GM12864 (cell line): ENCODE results near the gene RRH.

ENCODE experiments used
- DNase-seq: peaks from one replicate; pipeline ENCODE4 v3.0.0-alpha.2; 2011; ENCODE audit warnings: low read depth
- H3K4me3 ChIP-seq: 2 replicates; pipeline ENCODE4 v1.5.1; 2011; ENCODE audit warnings: mild to moderate bottlenecking, low read depth, low read length, control low read depth
- TF ChIP-seq, protein P1 (sequence below): IDR thresholded peaks from 2 replicates; pipeline ENCODE4 v1.5.1; 2011; ENCODE audit warnings: low read depth, mild to moderate bottlenecking, moderate library complexity, low read length, control low read depth, inconsistent platforms; ENCODE audit errors: missing control alignments

The RRH gene

DNA sequence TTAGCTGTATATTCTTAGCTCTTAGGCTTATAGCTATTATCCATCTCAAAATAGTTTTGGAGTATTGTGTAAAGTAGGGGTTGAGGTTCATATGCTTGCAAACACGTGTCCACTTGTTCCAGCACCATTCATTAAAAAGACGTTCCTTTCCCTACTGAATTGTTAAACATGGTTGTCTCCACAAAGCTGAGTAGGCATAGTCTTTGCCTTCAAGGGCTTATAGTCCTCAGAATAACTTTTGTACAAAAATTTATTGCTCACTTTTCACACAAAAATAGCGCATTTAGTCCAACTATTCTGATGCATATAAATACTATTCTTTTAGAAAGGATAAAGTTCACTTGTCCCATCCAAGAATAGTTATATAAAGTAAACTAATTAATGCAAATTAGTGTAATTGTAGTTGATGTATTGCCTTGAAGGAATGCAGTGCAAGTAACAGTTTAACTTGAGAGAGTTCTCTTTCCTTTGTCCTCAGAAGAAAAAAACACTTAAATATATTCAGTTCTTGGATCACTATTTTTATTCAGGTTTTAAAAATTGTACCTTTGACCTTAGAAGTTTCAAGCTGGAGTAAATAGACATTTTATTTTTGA is 34.2 kb downstream of the RRH start:
- no peak overlapping the region for H3K4me3 ChIP-seq
- TF ChIP-seq, protein P1, sequence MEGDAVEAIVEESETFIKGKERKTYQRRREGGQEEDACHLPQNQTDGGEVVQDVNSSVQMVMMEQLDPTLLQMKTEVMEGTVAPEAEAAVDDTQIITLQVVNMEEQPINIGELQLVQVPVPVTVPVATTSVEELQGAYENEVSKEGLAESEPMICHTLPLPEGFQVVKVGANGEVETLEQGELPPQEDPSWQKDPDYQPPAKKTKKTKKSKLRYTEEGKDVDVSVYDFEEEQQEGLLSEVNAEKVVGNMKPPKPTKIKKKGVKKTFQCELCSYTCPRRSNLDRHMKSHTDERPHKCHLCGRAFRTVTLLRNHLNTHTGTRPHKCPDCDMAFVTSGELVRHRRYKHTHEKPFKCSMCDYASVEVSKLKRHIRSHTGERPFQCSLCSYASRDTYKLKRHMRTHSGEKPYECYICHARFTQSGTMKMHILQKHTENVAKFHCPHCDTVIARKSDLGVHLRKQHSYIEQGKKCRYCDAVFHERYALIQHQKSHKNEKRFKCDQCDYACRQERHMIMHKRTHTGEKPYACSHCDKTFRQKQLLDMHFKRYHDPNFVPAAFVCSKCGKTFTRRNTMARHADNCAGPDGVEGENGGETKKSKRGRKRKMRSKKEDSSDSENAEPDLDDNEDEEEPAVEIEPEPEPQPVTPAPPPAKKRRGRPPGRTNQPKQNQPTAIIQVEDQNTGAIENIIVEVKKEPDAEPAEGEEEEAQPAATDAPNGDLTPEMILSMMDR, result no peak
- DNase-seq, result no peak

- H3K4me3 ChIP-seq, result no peak overlapping the region
- TF ChIP-seq, protein P1, result no peak
- DNase-seq, result no peak
These were observed 36.4 kb downstream of the RRH start for GRCh38 chr4:109864134-109864533.

- DNase-seq, result no peak
- no peak overlapping the region for H3K4me3 ChIP-seq
- TF ChIP-seq, protein P1, result no peak
These were observed 42.3 kb downstream of the RRH start for GRCh38 chr4:109870061-109870460.

GRCh38 chr4:109872065-109872464 is 44.3 kb downstream of the RRH start:
- no peak overlapping the region for H3K4me3 ChIP-seq
- TF ChIP-seq, protein P1, result no peak
- DNase-seq, result no peak

DNA sequence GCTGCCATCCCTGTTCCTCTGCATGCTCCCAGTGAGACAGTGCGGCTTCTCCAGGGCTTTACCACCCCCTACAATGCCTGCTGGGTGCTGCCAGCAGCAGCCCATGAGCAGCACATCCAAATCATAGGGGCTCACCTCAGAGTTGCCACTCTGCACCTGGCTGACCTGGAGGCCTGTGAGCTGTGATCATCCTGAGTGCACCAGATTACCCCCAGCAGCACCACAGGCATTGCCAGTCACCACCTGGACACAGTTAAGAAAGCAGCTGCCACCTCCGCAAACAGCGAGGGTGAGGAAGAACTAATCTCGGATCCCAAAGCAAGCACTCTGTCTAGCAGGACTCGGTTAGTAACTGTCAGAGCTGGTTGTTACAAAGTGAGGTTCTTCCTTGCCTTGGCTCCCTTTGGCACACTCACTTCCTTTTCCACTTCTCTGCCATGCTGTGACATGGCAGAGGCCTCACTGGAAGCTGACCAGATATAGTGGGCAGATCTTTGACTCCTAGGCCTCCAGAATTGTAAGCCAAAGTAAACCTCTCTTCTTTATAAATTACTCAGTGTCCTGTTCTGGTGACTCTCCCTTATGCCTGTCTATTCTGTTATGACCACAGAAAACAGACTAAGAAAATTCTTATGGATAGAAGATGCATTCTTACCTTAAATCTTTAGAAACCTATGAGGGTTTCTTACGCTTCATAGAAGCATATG is 45.3 kb downstream of the RRH start:
- no peak overlapping the region for H3K4me3 ChIP-seq
- TF ChIP-seq, protein P1, result no peak
- no peak for DNase-seq

- TF ChIP-seq, protein P1, result no peak
- DNase-seq, result no peak
- no peak overlapping the region for H3K4me3 ChIP-seq
These were observed 46.2 kb downstream of the RRH start for GRCh38 chr4:109873791-109874514.
